ENCODE results near the gene FEZ2.

DNA sequence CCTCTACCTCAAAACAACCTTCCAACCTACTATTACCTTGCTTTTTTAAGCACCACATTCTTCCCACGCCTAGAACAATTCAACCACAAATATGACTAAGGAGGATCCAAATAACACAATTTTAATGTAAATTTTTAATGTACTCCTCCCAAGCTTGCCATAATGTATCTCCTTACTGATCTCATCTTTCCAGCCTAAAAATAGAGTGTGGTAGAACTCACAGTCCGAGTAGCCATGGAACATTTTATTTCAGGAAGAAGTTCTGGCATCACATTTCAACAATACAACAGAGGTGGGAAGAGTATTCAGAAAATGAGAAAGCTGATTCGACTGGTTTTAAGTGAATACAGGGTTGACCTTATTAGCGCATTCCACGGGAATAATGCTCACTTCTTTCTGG lies 15.4 kb downstream of the FEZ2 start:
- TF ChIP-seq, protein P1, sequence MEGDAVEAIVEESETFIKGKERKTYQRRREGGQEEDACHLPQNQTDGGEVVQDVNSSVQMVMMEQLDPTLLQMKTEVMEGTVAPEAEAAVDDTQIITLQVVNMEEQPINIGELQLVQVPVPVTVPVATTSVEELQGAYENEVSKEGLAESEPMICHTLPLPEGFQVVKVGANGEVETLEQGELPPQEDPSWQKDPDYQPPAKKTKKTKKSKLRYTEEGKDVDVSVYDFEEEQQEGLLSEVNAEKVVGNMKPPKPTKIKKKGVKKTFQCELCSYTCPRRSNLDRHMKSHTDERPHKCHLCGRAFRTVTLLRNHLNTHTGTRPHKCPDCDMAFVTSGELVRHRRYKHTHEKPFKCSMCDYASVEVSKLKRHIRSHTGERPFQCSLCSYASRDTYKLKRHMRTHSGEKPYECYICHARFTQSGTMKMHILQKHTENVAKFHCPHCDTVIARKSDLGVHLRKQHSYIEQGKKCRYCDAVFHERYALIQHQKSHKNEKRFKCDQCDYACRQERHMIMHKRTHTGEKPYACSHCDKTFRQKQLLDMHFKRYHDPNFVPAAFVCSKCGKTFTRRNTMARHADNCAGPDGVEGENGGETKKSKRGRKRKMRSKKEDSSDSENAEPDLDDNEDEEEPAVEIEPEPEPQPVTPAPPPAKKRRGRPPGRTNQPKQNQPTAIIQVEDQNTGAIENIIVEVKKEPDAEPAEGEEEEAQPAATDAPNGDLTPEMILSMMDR (IDR thresholded peaks at IDR 0.05), result no peak
- no peak for TF ChIP-seq POLR2A (IDR thresholded peaks at IDR 0.05)

Measured in thyroid gland (tissue), 4 donors.